Activated B cell treated with CpG ODN at 0.5 μM for 24 hours (primary cell): ENCODE results near the gene TAF7L. TPM values are rescaled to one million over a fixed set of nuclear protein-coding genes. Genes with fewer than 3 reads are reported as not detected.
"Not testable (repeated sequence)": the region's sequence is repeated elsewhere in the genome, so short reads cannot be mapped to it uniquely, and the experiment has no call there.

Source experiments
- ATAC-seq: fragments of 200-7000 bp; cut with Tn5 transposase; one replicate; pipeline ENCODE4 v1.10.0; 2021; ENCODE audit warnings: low read depth, mild to moderate bottlenecking, moderate library complexity
- CTCF ChIA-PET: fragments of 350-600 bp; sonication (Branson Sonifier 250); formaldehyde crosslinking; loops from one replicate; lab custom pipeline; 2021; ENCODE audit warnings: antibody characterized with exemption; lab: Charles Lee
- POLR2A ChIA-PET: fragments of 350-600 bp; sonication (Branson Sonifier 250); formaldehyde crosslinking; loops from one replicate; lab custom pipeline; 2021; ENCODE audit warnings: antibody characterized with exemption; lab: Charles Lee
- DNase-seq: peaks from one replicate; pipeline ENCODE4 v3.0.0; 2022
- H3K27ac Mint-ChIP-seq: one replicate; pipeline ENCODE4 v1.8.0; 2020; ENCODE audit warnings: mixed read lengths
- H3K27me3 Mint-ChIP-seq: one replicate; pipeline ENCODE4 v1.8.0; 2021; ENCODE audit warnings: mixed read lengths
- H3K36me3 Mint-ChIP-seq: one replicate; pipeline ENCODE4 v1.8.0; 2021; ENCODE audit warnings: low read depth, mixed read lengths
- H3K4me1 Mint-ChIP-seq: one replicate; pipeline ENCODE4 v1.8.0; 2021; ENCODE audit warnings: mixed read lengths
- H3K4me3 Mint-ChIP-seq: one replicate; pipeline ENCODE4 v1.8.0; 2020; ENCODE audit warnings: mild to moderate bottlenecking, mixed read lengths
- H3K9me3 Mint-ChIP-seq: one replicate; pipeline ENCODE4 v1.8.0; 2020; ENCODE audit warnings: mixed read lengths
- CTCF ChIP-seq: fragments of 200-600 bp; IDR thresholded peaks from one replicate; pipeline ENCODE4 v1.8.0; 2022; ENCODE audit warnings: antibody characterized with exemption, mild to moderate bottlenecking
- intact Hi-C: fragments of 100-400 bp; cut with micrococcal nuclease; formaldehyde crosslinking; loops from one replicate; pipeline ENCODE4 v1.15.1; 2024
- total RNA-seq: library from RNA; stranded (reverse); gene quantifications from 2 replicates; pipeline ENCODE4 v1.2.3, GENCODE V29; 2022

Gene TAF7L
- not detected in 2 replicates for total RNA-seq

GRCh38 chrX:101290957-101291603 is at the start of gene TAF7L:
Gene TAF7L (minus strand): TSS chrX:101291334. CDS start chrX:101287543, 3,791 bp downstream.
- POLR2A ChIA-PET, result no interaction called here
- no peaks in the 10 kb centered on the region for H3K36me3 Mint-ChIP-seq
- H3K4me3 Mint-ChIP-seq, result no peak within 1 kb of the TSS
- no peaks in the 10 kb centered on the region for H3K9me3 Mint-ChIP-seq
- ATAC-seq (no peak), DNase-seq (no peak)
- H3K27me3 Mint-ChIP-seq, result peaks cover 1% of the 10 kb centered on the region
- no peak within 1 kb of the TSS for H3K27ac Mint-ChIP-seq
- CTCF ChIA-PET, result no interaction called here
- intact Hi-C loops, result no loop called here
- no peak for TF ChIP-seq CTCF
- H3K4me1 Mint-ChIP-seq, result no peaks in the 10 kb centered on the region

GRCh38 chrX:101337776-101338271 is 46.7 kb upstream of the TAF7L start:
- Mint-ChIP-seq H3K27me3 (no peaks in the 10 kb centered on the region), H3K36me3 (peaks cover 4% of the 10 kb centered on the region), H3K4me1 (no peaks in the 10 kb centered on the region), H3K4me3 (no peak overlapping the region), H3K27ac (no peak overlapping the region), H3K9me3 (peaks cover 5% of the 10 kb centered on the region)
- no peak for TF ChIP-seq CTCF
- DNase-seq, result no peak
- CTCF ChIA-PET, result no interaction called here
- POLR2A ChIA-PET, result interaction anchor here (0.6 kb wide), 1 partner anchor 342 kb away, joined by 4 read pairs; no protein-coding TSS in a partner anchor
- intact Hi-C loops, result no loop called here
- no peak for ATAC-seq

GRCh38 chrX:101334310-101334709 is 43.2 kb upstream of the TAF7L start:
- CTCF ChIA-PET, H3K9me3 Mint-ChIP-seq, ATAC-seq, POLR2A ChIA-PET, H3K4me1 Mint-ChIP-seq, intact Hi-C loops, H3K36me3 Mint-ChIP-seq, H3K4me3 Mint-ChIP-seq, H3K27ac Mint-ChIP-seq, DNase-seq, H3K27me3 Mint-ChIP-seq: not testable (repeated sequence)

GRCh38 chrX:101326600-101326999 is 35.5 kb upstream of the TAF7L start:
- ATAC-seq, H3K27me3 Mint-ChIP-seq, intact Hi-C loops, H3K27ac Mint-ChIP-seq, DNase-seq, CTCF ChIA-PET, H3K9me3 Mint-ChIP-seq, H3K36me3 Mint-ChIP-seq, H3K4me3 Mint-ChIP-seq: not testable (repeated sequence)
- POLR2A ChIA-PET, result interaction anchor here (0.6 kb wide), 1 partner anchor 178 kb away, joined by 3 read pairs; no protein-coding TSS in a partner anchor
- H3K4me1 Mint-ChIP-seq, result peaks cover 14% of the 10 kb centered on the region

- peaks cover 17% of the 10 kb centered on the region for H3K4me1 Mint-ChIP-seq
- DNase-seq, result no peak
- no peak overlapping the region for H3K27ac Mint-ChIP-seq
- no peak overlapping the region for H3K4me3 Mint-ChIP-seq
- no peak for TF ChIP-seq CTCF
- no peaks in the 10 kb centered on the region for H3K9me3 Mint-ChIP-seq
- CTCF ChIA-PET, result no interaction called here
- no peaks in the 10 kb centered on the region for H3K27me3 Mint-ChIP-seq
- POLR2A ChIA-PET, result no interaction called here
- ATAC-seq, result no peak
- no peaks in the 10 kb centered on the region for H3K36me3 Mint-ChIP-seq
- intact Hi-C loops, result no loop called here
Observed at GRCh38 chrX:101303790-101304189, 12.7 kb upstream of the TAF7L start.

GRCh38 chrX:101295603-101296002 is 4.5 kb upstream of the TAF7L start:
- H3K27me3 Mint-ChIP-seq, CTCF ChIA-PET, H3K4me1 Mint-ChIP-seq, intact Hi-C loops, H3K36me3 Mint-ChIP-seq, H3K9me3 Mint-ChIP-seq, POLR2A ChIA-PET, H3K4me3 Mint-ChIP-seq, DNase-seq, H3K27ac Mint-ChIP-seq, ATAC-seq: not testable (repeated sequence)
